ENCODE measurements around the gene NCOA5.

- TF ChIP-seq CTCF (IDR thresholded peaks at IDR 0.05; ENCODE audit: poor library complexity) (no peak), EZH2 (IDR thresholded peaks at IDR 0.05; ENCODE audit: borderline replicate concordance) (no peak), EZH2phosphoT487 (IDR thresholded peaks at IDR 0.05; ENCODE audit: low read depth, severe bottlenecking, unreplicated experiment) (no peak)
These were observed 48.7 kb downstream of the NCOA5 start for GRCh38 chr20:46040902-46041535.
